PC-3 (cell line): ENCODE results near the gene KRTAP5-4. TPM values are rescaled to one million over a fixed set of nuclear protein-coding genes. Genes with fewer than 3 reads are reported as not detected.

ENCODE experiments used
- ATAC-seq: fragments of 200-7000 bp; cut with Tn5 transposase; 2 replicates; pipeline ENCODE4 v1.9.1; 2020; ENCODE audit warnings: mild to moderate bottlenecking, moderate library complexity
- BruUV-seq: library from RNA; stranded (reverse); fragments of 400-500 nt; replicated peaks from 2 replicates; lab custom pipeline; 2021; lab: Mats Ljungman, UMichigan
- CTCF ChIA-PET: fragments of 300-600 bp; sonication (Branson Sonifier 250); formaldehyde crosslinking; loops from one replicate; lab custom pipeline; 2022; ENCODE audit warnings: antibody characterized with exemption; lab: Charles Lee
- POLR2A ChIA-PET: fragments of 300-600 bp; sonication (Branson Sonifier 250); formaldehyde crosslinking; loops from one replicate; lab custom pipeline; 2022; ENCODE audit warnings: antibody characterized with exemption; ENCODE audit not compliant: unreplicated experiment; lab: Charles Lee
- DNase-seq: peaks from one replicate; pipeline ENCODE4 v3.0.0-alpha.2; 2015
- H2AFZ ChIP-seq: fragments of 300-600 bp; sonication (generic); 2 replicates; pipeline ENCODE4 v1.6.0; 2016; ENCODE audit warnings: antibody characterized with exemption, low read length
- H3F3A ChIP-seq: fragments of 300-600 bp; sonication (generic); one replicate; pipeline ENCODE4 v1.6.0; 2017; ENCODE audit warnings: antibody characterized with exemption, low read length, control low read depth, mild to moderate bottlenecking; ENCODE audit not compliant: unreplicated experiment
- H3K27ac ChIP-seq: fragments of 300-600 bp; sonication (generic); 2 replicates; pipeline ENCODE4 v1.5.1; 2016; ENCODE audit warnings: mild to moderate bottlenecking, low read length
- H3K27me3 ChIP-seq: fragments of 300-600 bp; sonication (generic); 2 replicates; pipeline ENCODE4 v1.6.1; 2016; ENCODE audit warnings: low read length, mixed read lengths
- H3K36me3 ChIP-seq: fragments of 300-600 bp; sonication (generic); 2 replicates; pipeline ENCODE4 v1.6.1; 2016; ENCODE audit warnings: low read depth, mixed run types, low read length, mixed read lengths
- H3K4me1 ChIP-seq: fragments of 300-600 bp; sonication (generic); 2 replicates; pipeline ENCODE4 v1.5.1; 2016; ENCODE audit warnings: low read length; ENCODE audit not compliant: insufficient read depth
- H3K4me2 ChIP-seq: fragments of 300-600 bp; sonication (generic); 2 replicates; pipeline ENCODE4 v1.6.0; 2016; ENCODE audit warnings: low read length
- H3K4me3 ChIP-seq: fragments of 300-600 bp; sonication (generic); 2 replicates; pipeline ENCODE4 v1.5.1; 2016; ENCODE audit warnings: mild to moderate bottlenecking, low read length, mixed read lengths
- H3K79me2 ChIP-seq: fragments of 300-600 bp; sonication (generic); 2 replicates; pipeline ENCODE4 v1.6.1; 2017; ENCODE audit warnings: low read length, mixed read lengths
- H3K9ac ChIP-seq: fragments of 300-600 bp; sonication (generic); 2 replicates; pipeline ENCODE4 v1.6.0; 2016; ENCODE audit warnings: mild to moderate bottlenecking, low read length
- H3K9me2 ChIP-seq: fragments of 300-600 bp; sonication (generic); replicated peaks from 2 replicates; pipeline ENCODE4 v1.6.1; 2016; ENCODE audit warnings: mixed run types, low read length, mixed read lengths
- H3K9me3 ChIP-seq: fragments of 300-600 bp; sonication (generic); 2 replicates; pipeline ENCODE4 v1.6.1; 2016; ENCODE audit warnings: low read length, mixed read lengths
- H4K20me1 ChIP-seq: fragments of 300-600 bp; sonication (generic); 2 replicates; pipeline ENCODE4 v1.6.1; 2016; ENCODE audit warnings: low read length, mixed read lengths
- CTCF ChIP-seq: fragments of 300-600 bp; sonication (generic); conservative IDR thresholded peaks from 2 replicates; pipeline ENCODE4 v1.5.1; 2017; ENCODE audit warnings: antibody characterized with exemption, low read depth, mild to moderate bottlenecking, low read length
- EZH2 ChIP-seq: fragments of 300-600 bp; sonication (generic); IDR thresholded peaks from one replicate; pipeline ENCODE4 v1.6.1; 2017; ENCODE audit warnings: antibody characterized with exemption, mild to moderate bottlenecking, low read length; ENCODE audit not compliant: unreplicated experiment
- EZH2phosphoT487 ChIP-seq: fragments of 300-600 bp; sonication (generic); IDR thresholded peaks from 2 replicates; pipeline ENCODE4 v1.6.1; 2018; ENCODE audit warnings: mild to moderate bottlenecking, antibody characterized with exemption, low read length, borderline replicate concordance
- intact Hi-C: fragments of 100-400 bp; cut with micrococcal nuclease; formaldehyde crosslinking; loops from 2 replicates; pipeline ENCODE4 v1.9.0; 2023
- total RNA-seq: library from RNA; depleted of rRNA; stranded (reverse); fragments of >200 nt; gene quantifications from 2 replicates; pipeline ENCODE4 v1.2.3, GENCODE V29; 2014

Gene KRTAP5-4
- total RNA-seq, 1 experiment from 2014 or later: not detected

GRCh38 chr11:1632053-1632714 lies 10.2 kb upstream of the KRTAP5-4 start:
- no peak overlapping the region for H3K4me2 ChIP-seq
- H3K36me3 ChIP-seq: no peaks in the 10 kb centered on the region
- H3K27ac ChIP-seq: no peak overlapping the region
- no peak overlapping the region for H3K9ac ChIP-seq
- H3K9me3 ChIP-seq: no peaks in the 10 kb centered on the region
- no peaks in the 10 kb centered on the region for H3K4me1 ChIP-seq
- POLR2A ChIA-PET: interaction anchor here (0.6 kb wide), 1 partner anchor 24 kb away, joined by 26 read pairs; the partner anchor contains the start of gene KRTAP5-3
- no peak overlapping the region for H3K4me3 ChIP-seq
- H4K20me1 ChIP-seq: no peaks in the 10 kb centered on the region
- DNase-seq (no peak), ATAC-seq (no peak)
- CTCF ChIA-PET: no interaction called here
- intact Hi-C loops: no loop called here
- TF ChIP-seq EZH2 (no peak), EZH2phosphoT487 (no peak), CTCF (no peak)
- no peak overlapping the region for H2AFZ ChIP-seq
- no TSS peak for BruUV-seq
- no peaks in the 10 kb centered on the region for H3F3A ChIP-seq
- H3K9me2 ChIP-seq: no peaks in the 10 kb centered on the region
- H3K27me3 ChIP-seq: peaks cover 49% of the 10 kb centered on the region
- H3K79me2 ChIP-seq: no peaks in the 10 kb centered on the region

- H3K4me3 ChIP-seq: no peak overlapping the region
- no peaks in the 10 kb centered on the region for H3K4me1 ChIP-seq
- TF ChIP-seq EZH2phosphoT487 (no peak), CTCF (no peak), EZH2 (no peak)
- ChIA-PET POLR2A (no interaction called here), CTCF (interaction anchor here (0.6 to 0.9 kb wide), 2 partner anchors 9 to 175 kb away, joined by 3 read pairs; no protein-coding TSS in a partner anchor)
- no peaks in the 10 kb centered on the region for H3K79me2 ChIP-seq
- H2AFZ ChIP-seq: no peak overlapping the region
- no peaks in the 10 kb centered on the region for H4K20me1 ChIP-seq
- no peaks in the 10 kb centered on the region for H3K9me2 ChIP-seq
- no peaks in the 10 kb centered on the region for H3F3A ChIP-seq
- H3K9ac ChIP-seq: no peak overlapping the region
- H3K27me3 ChIP-seq: peaks cover 44% of the 10 kb centered on the region
- no peaks in the 10 kb centered on the region for H3K9me3 ChIP-seq
- H3K27ac ChIP-seq: no peak overlapping the region
- BruUV-seq: no TSS peak
- no peak overlapping the region for H3K4me2 ChIP-seq
- H3K36me3 ChIP-seq: no peaks in the 10 kb centered on the region
- no peak for DNase-seq
- ATAC-seq: no peak
- intact Hi-C loops: no loop called here
These were observed 9.2 kb upstream of the KRTAP5-4 start for GRCh38 chr11:1631066-1631568.

GRCh38 chr11:1630271-1630670 lies 8.3 kb upstream of the KRTAP5-4 start:
- H3K4me3 ChIP-seq: no peak overlapping the region
- no peak overlapping the region for H3K27ac ChIP-seq
- H3K36me3 ChIP-seq: no peaks in the 10 kb centered on the region
- H3F3A ChIP-seq: no peaks in the 10 kb centered on the region
- H3K9me3 ChIP-seq: no peaks in the 10 kb centered on the region
- H3K4me2 ChIP-seq: no peak overlapping the region
- DNase-seq (no peak), ATAC-seq (no peak)
- no peak for TF ChIP-seq CTCF
- no peak for TF ChIP-seq EZH2
- no peak for TF ChIP-seq EZH2phosphoT487
- intact Hi-C loops: no loop called here
- CTCF ChIA-PET: no interaction called here
- H3K27me3 ChIP-seq: peaks cover 46% of the 10 kb centered on the region
- H3K79me2 ChIP-seq: no peaks in the 10 kb centered on the region
- no peaks in the 10 kb centered on the region for H3K9me2 ChIP-seq
- POLR2A ChIA-PET: interaction anchor here (0.6 kb wide), 1 partner anchor 41 kb away, joined by 3 read pairs; no protein-coding TSS in a partner anchor
- H3K9ac ChIP-seq: no peak overlapping the region
- H2AFZ ChIP-seq: no peak overlapping the region
- no peaks in the 10 kb centered on the region for H3K4me1 ChIP-seq
- no peaks in the 10 kb centered on the region for H4K20me1 ChIP-seq
- BruUV-seq: no TSS peak
